C1 segment of cervical spinal cord (tissue), 14 donors: ENCODE data around the gene TAGAP.

Source experiments
- DNase-seq, 14 donors: peaks; one replicate each; lab custom pipeline; 2025; lab: John Stamatoyannopoulos, UW

TAGAP gene

DNA sequence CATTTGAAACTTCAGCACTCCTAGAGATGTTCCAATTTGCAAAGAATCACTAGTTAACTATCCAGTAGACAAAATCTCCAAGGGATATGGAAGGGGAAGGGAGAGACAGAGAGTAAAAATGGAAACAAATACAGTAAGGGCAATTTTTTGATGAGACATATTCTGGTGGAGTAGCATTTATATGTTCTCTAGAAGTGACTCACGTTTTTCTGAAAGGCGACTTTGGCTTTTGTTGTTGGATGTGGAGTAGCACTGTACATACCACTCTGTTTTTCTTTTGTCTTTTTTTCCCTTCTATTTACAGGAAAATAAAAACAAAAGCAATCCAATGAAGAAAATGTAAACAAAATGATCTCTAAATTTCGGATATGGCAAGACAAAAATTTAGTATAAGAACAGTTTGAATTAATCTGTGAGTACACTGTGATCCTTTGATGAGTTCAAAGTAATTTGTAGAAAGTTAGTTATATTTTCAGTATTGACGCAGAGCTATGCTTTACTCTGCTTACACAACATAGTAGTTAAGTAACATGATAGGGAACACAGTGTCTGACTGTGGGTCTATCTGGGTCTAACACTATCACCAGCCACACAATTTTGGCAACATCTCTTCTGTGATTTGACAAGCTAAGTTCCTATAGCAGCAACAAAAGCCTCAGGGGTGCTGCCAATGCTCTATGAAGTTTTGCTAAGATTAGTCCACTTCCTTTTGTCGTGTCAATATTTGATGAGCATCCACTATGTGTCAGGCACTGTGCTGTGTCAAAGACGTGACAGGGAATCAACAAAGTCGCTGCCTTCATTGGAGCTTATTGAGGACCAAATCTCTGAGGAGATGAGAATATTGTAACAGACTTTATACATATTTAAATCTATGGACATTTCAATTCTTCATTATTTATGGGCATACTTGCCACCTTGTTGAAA lies 27.3 kb upstream of the TAGAP start:
- DNase-seq, result no peak

DNA sequence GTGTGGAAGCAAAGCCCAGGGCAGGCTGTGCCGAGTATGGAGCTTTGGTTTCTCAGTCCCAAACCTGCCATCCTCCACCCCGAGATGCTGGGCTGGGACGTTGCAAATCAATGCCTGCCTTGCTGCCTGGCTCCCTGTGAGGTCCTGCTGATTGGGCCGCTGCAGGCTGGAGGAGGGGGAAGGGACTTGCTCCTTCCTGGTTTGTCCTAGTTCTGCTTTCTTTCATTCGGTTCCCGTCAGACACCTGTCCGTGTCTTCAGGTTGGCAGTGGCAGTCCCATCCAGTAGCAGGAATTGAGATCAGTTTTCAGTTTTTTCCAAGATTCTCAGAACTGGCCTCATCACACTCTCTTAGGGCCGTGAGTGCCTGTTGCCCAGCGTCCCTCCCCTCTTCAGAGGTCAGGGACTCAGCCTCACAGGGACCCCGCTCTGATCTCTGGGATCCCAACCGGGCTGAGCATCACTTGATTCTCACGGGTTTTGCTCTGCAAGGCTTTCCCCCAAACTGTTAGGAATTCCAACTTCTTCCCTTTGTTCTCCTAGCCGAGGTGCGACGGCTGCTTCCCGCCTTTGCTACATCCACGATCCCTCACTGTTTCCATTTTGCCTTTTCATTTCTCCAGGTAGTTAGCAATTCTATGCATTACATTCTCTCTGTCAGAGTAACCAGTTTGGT lies 24.2 kb upstream of the TAGAP start:
- DNase-seq, result no peak

- no peak for DNase-seq
Measured at GRCh38 chr6:159067334-159067733, 22.5 kb upstream of the TAGAP start.

GRCh38 chr6:159066483-159066882 lies 21.7 kb upstream of the TAGAP start:
- DNase-seq, result no peak

GRCh38 chr6:159065759-159066329 lies 21.1 kb upstream of the TAGAP start:
- DNase-seq, result no peak

- no peak for DNase-seq
Measured at GRCh38 chr6:159065091-159065490, 20.3 kb upstream of the TAGAP start.

- DNase-seq, result no peak
Measured at GRCh38 chr6:159064477-159064876, 19.7 kb upstream of the TAGAP start.

- no peak for DNase-seq
Measured at GRCh38 chr6:159063549-159063948, 18.8 kb upstream of the TAGAP start.

DNA sequence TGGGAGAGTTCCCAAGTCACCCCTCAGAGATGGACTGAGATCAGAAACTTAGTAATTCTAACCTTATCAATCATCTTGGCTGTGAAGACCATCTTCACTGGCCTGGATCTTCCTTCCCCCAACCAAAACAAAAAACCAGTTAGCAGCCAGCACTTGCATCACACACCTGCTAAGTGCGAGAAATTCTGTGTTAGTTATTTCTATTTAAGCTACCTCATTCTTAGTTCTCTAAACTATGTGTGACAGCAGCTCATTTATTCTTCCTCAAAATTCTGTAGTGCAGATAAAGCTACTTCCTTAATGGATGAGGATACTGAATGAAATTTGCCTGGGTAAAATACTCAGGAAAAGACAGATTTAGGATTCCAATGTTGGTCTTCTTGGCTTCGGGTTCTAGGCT lies 18.2 kb upstream of the TAGAP start:
- DNase-seq, result no peak

- no peak for DNase-seq
Measured at GRCh38 chr6:159062564-159062945, 17.8 kb upstream of the TAGAP start.

DNA sequence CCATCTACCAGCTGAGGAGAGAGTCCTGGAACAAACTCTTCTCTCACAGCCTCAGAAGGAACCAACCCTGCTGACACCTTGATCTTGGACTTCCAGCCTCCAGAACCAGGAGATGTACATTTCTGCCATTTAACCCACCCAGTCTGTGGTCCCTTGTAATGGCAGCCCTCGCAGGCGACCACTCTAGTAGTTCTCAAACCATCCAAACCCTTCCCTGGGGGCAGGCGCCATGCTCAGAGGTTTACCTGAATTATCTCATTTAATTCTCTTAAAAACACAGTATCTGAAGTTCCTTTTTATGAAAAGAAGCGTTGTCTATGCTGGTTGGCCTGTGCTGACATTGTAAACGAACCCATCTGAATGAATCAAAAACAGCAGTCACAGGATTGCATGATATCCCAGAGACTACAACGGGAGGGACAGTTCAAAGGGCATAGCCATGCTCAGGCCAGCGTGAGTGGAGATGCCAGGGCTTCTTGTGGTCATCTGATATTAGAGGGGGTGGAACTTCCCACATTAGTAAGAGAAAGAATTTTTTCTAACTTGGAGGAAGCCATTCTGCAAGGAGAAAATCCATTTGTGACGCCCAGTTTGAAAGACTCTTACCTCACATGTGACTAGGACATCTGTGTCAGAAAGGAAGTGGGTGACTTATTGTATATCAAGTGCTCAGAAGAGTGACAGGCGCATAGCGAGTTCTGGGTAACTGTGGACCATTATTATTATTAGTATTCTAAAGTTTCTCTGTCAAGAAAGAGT lies 17.2 kb upstream of the TAGAP start:
- DNase-seq, result no peak

GRCh38 chr6:159061146-159061545 lies 16.4 kb upstream of the TAGAP start:
- DNase-seq, result no peak

DNA sequence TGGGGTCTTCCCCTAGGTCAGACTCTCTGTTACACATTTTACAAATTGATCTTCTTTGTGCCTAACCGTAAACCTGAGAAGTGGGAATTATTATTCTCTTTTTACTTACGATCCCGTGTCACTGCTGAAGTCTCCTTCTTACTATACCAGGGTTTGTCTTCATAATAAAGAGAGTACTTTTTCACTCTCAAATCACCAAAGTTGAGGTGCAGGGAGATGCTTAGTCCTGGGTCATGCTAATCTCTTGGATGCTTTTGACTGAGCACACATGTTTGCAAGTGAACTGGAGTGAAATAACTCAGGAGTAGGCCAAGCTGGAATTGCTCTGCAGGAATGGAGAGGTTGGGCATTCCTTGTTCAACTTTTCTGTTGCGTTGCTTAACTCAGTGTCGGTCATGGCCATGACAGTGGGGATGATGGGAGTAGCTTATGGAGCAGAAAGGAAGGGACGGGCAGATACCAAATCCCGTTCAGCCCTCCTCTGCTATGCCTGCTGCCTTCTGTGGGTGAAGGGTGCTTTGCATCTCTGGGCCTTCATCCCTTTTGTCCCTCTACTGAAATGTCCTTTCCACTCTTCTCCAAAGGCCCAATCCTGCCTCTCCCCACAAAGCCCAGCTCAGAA lies 15.2 kb upstream of the TAGAP start:
- no peak for DNase-seq

DNA sequence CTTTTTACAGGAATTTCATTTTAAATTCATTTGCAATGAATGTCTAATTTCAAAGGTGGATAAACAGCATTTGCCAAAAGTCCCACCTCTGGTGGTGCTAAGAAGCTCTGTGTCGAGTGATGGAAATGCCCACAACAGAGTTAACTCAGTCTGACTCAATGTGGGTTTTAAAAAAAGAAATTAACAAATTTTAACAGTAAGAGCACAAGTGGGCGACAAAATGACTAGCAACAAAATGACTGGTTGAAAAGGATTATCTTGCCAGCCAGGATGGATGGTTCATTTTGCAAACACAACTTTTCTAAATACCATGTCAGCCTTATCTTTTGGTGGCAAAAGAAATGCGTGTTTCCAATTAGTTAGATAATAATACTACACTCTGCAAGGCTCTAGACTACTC lies 14.3 kb upstream of the TAGAP start:
- DNase-seq, result no peak

DNA sequence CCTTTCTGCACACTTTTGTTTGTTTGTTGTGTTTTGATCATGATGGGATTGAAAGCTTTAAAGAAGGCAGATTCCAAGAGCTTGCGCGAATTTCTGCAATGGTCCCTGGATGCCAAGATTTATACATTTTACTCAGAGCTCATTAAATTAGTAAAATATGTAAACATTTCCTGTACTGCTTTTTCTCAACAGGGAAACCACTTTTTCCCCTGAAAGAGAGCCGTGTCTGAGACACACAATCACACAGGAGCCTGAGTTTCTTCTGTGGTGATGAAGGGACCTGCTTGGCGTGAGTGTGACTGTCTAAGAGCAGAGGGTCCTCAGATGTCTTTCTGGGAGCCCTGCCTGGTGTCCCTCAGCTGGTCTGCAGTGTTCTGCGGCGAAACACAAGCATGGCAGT lies 12.1 kb upstream of the TAGAP start:
- no peak for DNase-seq

- DNase-seq, result no peak
Measured at GRCh38 chr6:159056432-159056831, 11.6 kb upstream of the TAGAP start.

DNA sequence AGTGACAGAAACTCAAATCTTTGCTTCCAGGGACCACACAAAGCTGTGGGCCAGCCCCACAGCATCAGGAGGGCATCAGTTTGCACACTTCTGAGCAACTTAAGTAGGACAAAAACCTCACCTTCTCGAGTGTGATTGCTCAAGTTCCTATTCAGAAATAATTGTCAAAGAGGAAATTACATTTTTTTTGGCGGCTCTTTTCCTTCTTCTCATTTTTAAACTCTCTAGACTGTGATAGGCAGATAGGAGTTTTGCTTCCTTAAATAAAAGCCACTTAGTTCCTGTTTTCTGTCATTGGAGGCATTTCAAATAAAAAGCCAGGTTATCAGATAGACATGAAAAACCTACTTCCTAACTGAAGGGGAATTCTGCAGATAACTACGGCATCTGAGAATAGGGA lies 11.2 kb upstream of the TAGAP start:
- DNase-seq, result no peak

GRCh38 chr6:159053781-159054398 lies 9.1 kb upstream of the TAGAP start:
- DNase-seq, result no peak

DNA sequence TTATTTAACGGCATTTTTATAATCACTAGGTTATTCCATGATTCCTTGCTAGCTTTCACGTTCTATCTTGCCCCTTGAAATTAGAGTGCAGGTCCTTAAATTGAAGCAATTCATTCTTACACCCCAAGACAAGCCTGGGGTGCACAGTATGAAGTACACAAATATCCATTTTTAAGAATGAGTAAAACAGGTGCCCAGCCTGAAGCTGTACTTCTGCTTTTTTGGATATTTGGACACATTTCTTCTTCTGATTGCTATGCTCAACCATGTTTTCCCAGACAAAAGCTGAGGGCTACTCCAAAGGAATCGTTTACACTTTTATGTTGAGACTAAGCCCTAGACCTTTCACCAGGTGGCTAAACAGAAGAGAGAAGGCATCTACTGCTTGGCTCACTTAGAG lies 7.9 kb upstream of the TAGAP start:
- DNase-seq, result no peak

DNA sequence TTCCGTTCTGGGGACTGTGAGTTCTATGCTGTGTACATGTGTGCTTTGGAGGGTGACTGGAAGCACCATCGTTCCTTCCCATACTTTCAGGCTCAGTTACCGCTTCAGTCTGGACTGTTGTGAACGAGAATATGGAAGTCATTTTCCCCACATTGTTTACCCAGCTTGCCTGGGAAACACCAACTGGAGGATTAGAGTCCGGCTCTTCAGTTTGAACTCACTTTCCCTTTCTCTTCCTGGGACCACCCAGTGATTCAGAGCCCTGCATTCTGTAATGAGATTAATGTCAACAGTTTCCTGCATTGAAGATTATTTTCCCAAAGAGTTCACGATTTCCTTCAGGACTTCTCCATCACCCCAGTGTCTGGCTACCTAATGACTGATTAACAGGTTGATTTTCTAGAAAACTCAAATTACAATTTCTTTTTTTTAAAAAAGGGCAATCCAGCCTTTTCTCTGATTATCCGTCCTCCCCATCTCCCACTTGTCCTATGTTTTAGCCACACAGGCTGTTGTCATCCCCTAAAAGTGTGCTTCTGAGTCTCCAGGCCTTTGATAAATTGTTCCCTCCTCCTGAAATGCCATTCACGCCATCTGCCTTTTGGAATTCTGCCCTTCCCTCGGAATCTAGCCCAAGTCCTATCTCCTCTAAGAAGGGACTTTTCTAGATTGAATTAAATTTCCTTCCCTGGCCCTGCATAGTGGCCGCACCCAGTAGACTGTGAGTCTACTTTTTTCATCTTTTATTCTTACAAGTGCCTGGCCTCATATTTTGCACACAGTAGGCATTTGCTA lies 3.3 kb upstream of the TAGAP start:
- peak in 1 of 14 donors; percentile 65 for DNase-seq
